Keratinocyte (primary cell): Measurements from ENCODE around the gene CDK5RAP3.

Source experiments
- CTCF ChIP-seq, 3 experiments: IDR thresholded peaks in 1 of 3; conservative IDR thresholded peaks in 1 of 3; optimal IDR thresholded peaks in 1 of 3; 2 replicates in 2 of 3; 3 replicates in 1 of 3; pipeline versions ENCODE3 to v1.5.1; 2011; ENCODE audit warnings: low read length in 3 of 3, mild to moderate bottlenecking in 3 of 3, moderate library complexity in 2 of 3, control low read depth in 1 of 3, inconsistent platforms in 1 of 3; ENCODE audit not compliant: insufficient read depth in 2 of 3; ENCODE audit errors: extremely low read depth in 1 of 3
- EZH2 ChIP-seq: IDR thresholded peaks from one replicate; pipeline ENCODE4 v1.6.1; 2012; ENCODE audit warnings: inconsistent platforms, mild to moderate bottlenecking, low read length, moderate library complexity

GRCh38 chr17:47946516-47946915, 24.4 kb upstream of the CDK5RAP3 start:
- TF ChIP-seq CTCF (optimal IDR thresholded peaks at IDR 0.05 in 1 of 3, IDR thresholded peaks at IDR 0.05 in 1 of 3, conservative IDR thresholded peaks at IDR 0.05 in 1 of 3; ENCODE audit: extremely low read depth in 1 of 3, insufficient read depth in 2 of 3, low read length in 3 of 3) = no peak
- no peak for TF ChIP-seq EZH2
